PFSK-1 (cell line): Measurements from ENCODE around the gene PRKAR1A.

Experiments used
- FOXP2 ChIP-seq: optimal IDR thresholded peaks from 2 replicates; pipeline ENCODE3; 2011; ENCODE audit warnings: borderline replicate concordance, control low read depth, inconsistent platforms; ENCODE audit not compliant: insufficient read depth; ENCODE audit errors: extremely low read length, extremely low read depth
- POLR2AphosphoS5 ChIP-seq: IDR thresholded peaks from 2 replicates; pipeline ENCODE4 v1.6.1; 2012; ENCODE audit warnings: low read depth, mild to moderate bottlenecking, control low read depth, low read length, moderate library complexity
- REST ChIP-seq, 2 experiments: IDR thresholded peaks; 2 replicates each; pipeline versions ENCODE4 v1.6.1 to v1.8.0; 2011 to 2012; ENCODE audit warnings: low read depth in 2 of 2, low read length in 2 of 2, control low read depth in 1 of 2, inconsistent platforms in 1 of 2, mild to moderate bottlenecking in 1 of 2, moderate library complexity in 1 of 2; ENCODE audit not compliant: insufficient read depth in 1 of 2
- SIN3A ChIP-seq: IDR thresholded peaks from 2 replicates; pipeline ENCODE4 v1.6.1; 2012; ENCODE audit warnings: mild to moderate bottlenecking, low read length, moderate library complexity, borderline replicate concordance; ENCODE audit not compliant: insufficient read depth
- TAF1 ChIP-seq: IDR thresholded peaks from 2 replicates; pipeline ENCODE4 v1.6.1; 2012; ENCODE audit warnings: low read length, control low read depth, borderline replicate concordance; ENCODE audit not compliant: insufficient read depth

Gene PRKAR1A

GRCh38 chr17:68535922-68536321 is 23.7 kb downstream of the PRKAR1A start:
- TF ChIP-seq REST (IDR thresholded peaks at IDR 0.05; ENCODE audit: insufficient read depth in 1 of 2, low read depth in 2 of 2, low read length in 2 of 2) (no peak), FOXP2 (no peak), POLR2AphosphoS5 (no peak), TAF1 (no peak), SIN3A (no peak)

GRCh38 chr17:68539548-68540467 is 27.6 kb downstream of the PRKAR1A start:
- TF ChIP-seq POLR2AphosphoS5 (no peak; the same call in 1 of the 2 replicates), REST (IDR thresholded peaks at IDR 0.05; ENCODE audit: insufficient read depth in 1 of 2, low read depth in 2 of 2, low read length in 2 of 2) (no peak), TAF1 (no peak), SIN3A (no peak), FOXP2 (no peak)

- TF ChIP-seq TAF1 (no peak), SIN3A (no peak), POLR2AphosphoS5 (no peak; the same call in none of the 2 replicates), FOXP2 (no peak), REST (IDR thresholded peaks at IDR 0.05; ENCODE audit: insufficient read depth in 1 of 2, low read depth in 2 of 2, low read length in 2 of 2) (no peak)
These were observed 28.8 kb downstream of the PRKAR1A start for GRCh38 chr17:68540981-68541380.

- TF ChIP-seq REST (IDR thresholded peaks at IDR 0.05; ENCODE audit: insufficient read depth in 1 of 2, low read depth in 2 of 2, low read length in 2 of 2) (no peak), POLR2AphosphoS5 (no peak), SIN3A (no peak), FOXP2 (no peak), TAF1 (no peak)
These were observed 29.6 kb downstream of the PRKAR1A start for GRCh38 chr17:68541816-68542215.

GRCh38 chr17:68542698-68543463 is 30.7 kb downstream of the PRKAR1A start:
- TF ChIP-seq POLR2AphosphoS5 (no peak), TAF1 (no peak), REST (IDR thresholded peaks at IDR 0.05; ENCODE audit: insufficient read depth in 1 of 2, low read depth in 2 of 2, low read length in 2 of 2) (no peak), SIN3A (no peak), FOXP2 (no peak)
